Measurements from ENCODE around the gene AHCYL2.

GRCh38 chr7:129383542-129384132, 158.8 kb downstream of the AHCYL2 start:
- no peak for TF ChIP-seq POLR2A (IDR thresholded peaks at IDR 0.05)
- TF ChIP-seq, protein P1, sequence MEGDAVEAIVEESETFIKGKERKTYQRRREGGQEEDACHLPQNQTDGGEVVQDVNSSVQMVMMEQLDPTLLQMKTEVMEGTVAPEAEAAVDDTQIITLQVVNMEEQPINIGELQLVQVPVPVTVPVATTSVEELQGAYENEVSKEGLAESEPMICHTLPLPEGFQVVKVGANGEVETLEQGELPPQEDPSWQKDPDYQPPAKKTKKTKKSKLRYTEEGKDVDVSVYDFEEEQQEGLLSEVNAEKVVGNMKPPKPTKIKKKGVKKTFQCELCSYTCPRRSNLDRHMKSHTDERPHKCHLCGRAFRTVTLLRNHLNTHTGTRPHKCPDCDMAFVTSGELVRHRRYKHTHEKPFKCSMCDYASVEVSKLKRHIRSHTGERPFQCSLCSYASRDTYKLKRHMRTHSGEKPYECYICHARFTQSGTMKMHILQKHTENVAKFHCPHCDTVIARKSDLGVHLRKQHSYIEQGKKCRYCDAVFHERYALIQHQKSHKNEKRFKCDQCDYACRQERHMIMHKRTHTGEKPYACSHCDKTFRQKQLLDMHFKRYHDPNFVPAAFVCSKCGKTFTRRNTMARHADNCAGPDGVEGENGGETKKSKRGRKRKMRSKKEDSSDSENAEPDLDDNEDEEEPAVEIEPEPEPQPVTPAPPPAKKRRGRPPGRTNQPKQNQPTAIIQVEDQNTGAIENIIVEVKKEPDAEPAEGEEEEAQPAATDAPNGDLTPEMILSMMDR (IDR thresholded peaks at IDR 0.05) = no peak
- no peak for TF ChIP-seq EP300 (IDR thresholded peaks at IDR 0.05)

All from gastroesophageal sphincter (tissue), 3 donors.